ENCODE measurements around the gene PAM16. TPM values are rescaled to one million over a fixed set of nuclear protein-coding genes. Genes with fewer than 3 reads are reported as not detected.

Gene PAM16
- total and polyA plus RNA-seq, 9 of the 15 experiments (the other 6 are each of a cell fraction or from before 2014, with no cell fraction given): 38.7 to 273 (median 79.3) TPM

GRCh38 chr16:4336701-4337539 is 14.2 kb downstream of the PAM16 start (continued):
- no peak for TF ChIP-seq ZNF609 (CRISPR knock-in tag; IDR thresholded peaks at IDR 0.05; ENCODE audit: borderline replicate concordance)
- TF ChIP-seq CCAR2 (IDR thresholded peaks at IDR 0.05; ENCODE audit: low read depth, low read length): no peak
- no peak for TF ChIP-seq ZBTB40 (IDR thresholded peaks at IDR 0.05)
- TF ChIP-seq ZBTB40 (CRISPR knock-in tag; IDR thresholded peaks at IDR 0.05): no peak
- TF ChIP-seq GABPA (tag; conservative IDR thresholded peaks at IDR 0.05; ENCODE audit: low read depth): no peak
- peak; percentile 65; the same call in 1 of the 2 replicates for TF ChIP-seq ZKSCAN1 (IDR thresholded peaks at IDR 0.05; ENCODE audit: low read depth, low read length)
- no peak for TF ChIP-seq RBM34 (IDR thresholded peaks at IDR 0.05; ENCODE audit: borderline replicate concordance, insufficient read depth, low read length)
- peak; percentile 43 for TF ChIP-seq FIP1L1 (IDR thresholded peaks at IDR 0.05; ENCODE audit: low read depth, low read length, poor library complexity, severe bottlenecking)
- no peak for TF ChIP-seq ZNF253 (CRISPR knock-in tag; conservative IDR thresholded peaks at IDR 0.05)
- no peak for TF ChIP-seq CBX2 (IDR thresholded peaks at IDR 0.05; ENCODE audit: insufficient read depth, low read length, poor library complexity, severe bottlenecking)
- TF ChIP-seq HNRNPL (IDR thresholded peaks at IDR 0.05; ENCODE audit: low read depth, low read length): peak; percentile 67
- no peak for TF ChIP-seq KHSRP (IDR thresholded peaks at IDR 0.05)

All from K562 (cell line).